GM18519 (cell line): ENCODE data around the gene FBXW9.
"Not testable (repeated sequence)": the region's sequence is repeated elsewhere in the genome, so short reads cannot be mapped to it uniquely, and the experiment has no call there.

Experiments used
- ATAC-seq: cut with Tn5 transposase; IDR thresholded peaks from one replicate; pipeline ENCODE4 v1.9.1; 2021; ENCODE audit warnings: mild to moderate bottlenecking, moderate library complexity; ENCODE audit not compliant: unreplicated experiment, low FRiP score

The FBXW9 gene

DNA sequence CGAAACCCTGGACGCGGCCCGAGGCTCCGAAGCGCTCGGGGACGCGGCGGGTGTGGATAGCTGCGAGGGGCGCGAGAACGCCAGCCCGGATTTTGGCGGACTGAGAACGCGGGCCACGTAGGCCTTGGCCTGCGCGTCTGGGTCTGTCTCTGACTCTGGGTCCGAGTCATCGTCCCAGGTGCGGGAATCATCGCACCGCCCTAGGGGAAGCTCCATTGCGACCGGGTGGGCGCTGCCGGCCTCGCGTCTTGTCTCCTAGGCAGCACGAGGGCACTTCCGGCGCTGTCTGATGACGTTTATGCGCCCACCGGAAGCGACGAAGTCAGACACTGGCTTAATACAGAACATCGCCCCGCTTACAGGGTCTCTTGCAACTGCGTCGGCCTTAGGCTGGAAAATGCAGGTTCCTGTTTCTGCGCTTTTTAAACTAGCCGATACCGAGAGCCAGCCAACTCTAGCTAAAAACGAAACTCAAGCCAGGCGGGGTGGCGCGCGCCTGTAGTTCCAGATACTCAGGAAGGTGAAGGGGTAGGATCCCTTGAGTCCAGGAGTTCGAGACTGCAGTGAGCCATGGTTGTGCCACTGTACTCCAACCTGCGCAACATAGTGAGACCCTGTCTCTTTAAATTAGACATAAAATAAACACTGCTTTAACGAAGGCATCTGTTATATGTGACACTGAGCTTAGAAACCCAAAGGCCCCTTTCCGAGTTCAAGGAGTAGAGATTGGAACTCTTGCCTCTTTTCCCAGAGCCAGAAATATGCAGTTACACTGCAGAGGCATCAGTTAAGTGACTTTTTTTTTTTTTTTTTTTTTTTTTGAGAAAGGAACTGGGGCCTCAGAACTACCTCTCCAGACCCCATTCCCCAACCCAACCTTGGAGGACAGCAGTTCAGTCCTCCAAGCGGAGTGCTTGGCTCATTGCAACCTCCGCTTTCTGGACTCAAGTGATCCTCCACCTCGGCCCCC lies at the start of gene FBXW9:
FBXW9 (minus strand) TSS at position 266 of the 970 bp plus-strand sequence; CDS start at position 216, 50 bp downstream.
- ATAC-seq, result no peak

DNA sequence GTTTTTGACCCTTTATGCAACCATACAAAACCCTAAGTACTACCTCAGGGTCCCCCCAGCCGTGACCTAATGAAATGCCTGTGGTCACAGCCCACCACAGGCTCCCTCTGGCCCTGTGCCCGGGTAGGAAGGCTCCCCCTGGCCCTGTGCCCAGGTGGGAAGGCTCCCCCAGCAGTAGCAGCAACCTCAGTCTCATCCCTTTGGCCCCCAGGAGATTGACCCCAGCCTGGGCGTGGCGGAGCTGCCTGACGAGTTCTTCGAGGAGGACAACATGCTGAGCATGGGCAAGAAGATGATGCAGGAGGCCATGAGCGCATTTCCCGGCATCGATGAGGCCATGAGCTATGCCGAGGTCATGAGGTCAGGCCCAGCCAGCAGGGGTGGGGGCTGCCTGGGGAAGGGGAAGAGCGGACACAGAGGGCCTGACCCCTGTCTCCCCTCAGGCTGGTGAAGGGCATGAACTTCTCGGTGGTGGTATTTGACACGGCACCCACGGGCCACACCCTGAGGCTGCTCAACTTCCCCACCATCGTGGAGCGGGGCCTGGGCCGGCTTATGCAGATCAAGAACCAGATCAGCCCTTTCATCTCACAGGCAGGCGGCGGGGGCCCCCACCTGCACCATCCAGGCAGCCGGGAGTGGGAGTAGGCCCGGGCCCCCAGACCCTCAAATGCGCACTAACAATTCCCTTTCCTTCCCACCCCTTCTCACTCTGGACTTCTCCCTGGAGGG lies 48.9 kb upstream of the FBXW9 start:
- ATAC-seq, result no peak

DNA sequence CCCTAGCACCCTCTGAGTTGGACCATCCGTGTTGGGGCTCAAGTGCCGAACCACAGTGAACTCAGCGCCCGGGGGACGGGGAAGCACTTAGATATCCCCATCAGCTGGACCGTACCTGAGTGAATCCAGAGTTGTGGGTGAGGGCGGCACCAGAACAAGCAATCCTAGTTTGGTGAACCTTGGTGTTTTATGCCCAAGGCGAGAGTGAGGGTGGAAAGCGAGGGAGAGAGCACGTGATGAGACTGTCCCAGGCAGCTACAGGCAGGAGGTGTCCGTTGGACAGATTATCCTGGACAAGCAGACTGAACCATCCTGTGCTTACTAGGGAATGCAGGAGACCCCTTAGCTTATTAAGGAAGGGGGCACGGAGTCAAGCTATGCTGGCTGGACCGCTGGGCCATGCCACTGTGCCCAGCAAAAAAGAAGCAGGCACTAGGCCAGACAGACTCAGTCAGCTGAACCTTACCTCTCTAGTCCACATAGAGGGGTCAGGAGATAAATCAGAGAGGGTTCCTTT lies 41.5 kb upstream of the FBXW9 start:
- no peak for ATAC-seq

DNA sequence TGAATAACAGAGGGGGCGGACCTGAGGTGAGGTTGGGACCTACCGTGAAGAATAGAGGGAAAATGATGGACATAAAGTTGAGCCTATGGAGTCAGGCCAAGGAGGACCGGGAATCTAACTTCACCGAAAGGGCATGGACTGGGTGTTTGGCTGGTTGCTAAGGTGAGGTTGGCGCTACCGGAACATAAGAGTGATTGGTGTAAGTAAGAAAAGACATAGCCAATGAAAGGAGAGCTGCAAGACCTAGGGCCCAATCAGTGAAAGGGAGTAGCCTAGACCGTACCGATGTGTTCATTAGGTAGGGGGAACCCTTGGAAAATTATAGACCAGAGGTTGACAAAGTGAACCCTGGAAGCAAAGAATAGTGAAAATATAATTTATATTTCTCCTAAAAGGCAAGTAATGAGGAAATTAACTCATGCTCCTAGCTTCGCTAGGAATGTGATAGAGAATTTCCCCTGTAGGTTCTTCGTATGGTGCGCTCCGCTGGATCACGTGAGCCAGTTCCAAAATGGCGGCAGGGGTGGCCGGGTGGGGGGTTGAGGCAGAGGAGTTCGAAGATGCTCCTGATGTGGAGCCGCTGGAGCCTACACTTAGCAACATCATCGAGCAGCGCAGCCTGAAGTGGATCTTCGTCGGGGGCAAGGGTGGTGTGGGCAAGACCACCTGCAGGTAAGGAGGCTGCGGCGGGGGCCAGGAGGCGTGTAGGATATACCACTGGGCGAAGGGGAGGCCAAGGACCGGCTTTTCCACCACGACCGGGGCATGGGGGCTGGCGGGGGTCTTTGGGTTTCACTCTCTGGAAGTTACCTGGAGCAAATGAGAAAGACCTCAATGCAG lies 40.8 kb upstream of the FBXW9 start, which contains the start of gene GET3:
GET3 (plus strand) TSS at position 503 of the 840 bp plus-strand sequence; CDS start at position 512, 9 bp downstream.
- ATAC-seq, result peak; percentile 64

DNA sequence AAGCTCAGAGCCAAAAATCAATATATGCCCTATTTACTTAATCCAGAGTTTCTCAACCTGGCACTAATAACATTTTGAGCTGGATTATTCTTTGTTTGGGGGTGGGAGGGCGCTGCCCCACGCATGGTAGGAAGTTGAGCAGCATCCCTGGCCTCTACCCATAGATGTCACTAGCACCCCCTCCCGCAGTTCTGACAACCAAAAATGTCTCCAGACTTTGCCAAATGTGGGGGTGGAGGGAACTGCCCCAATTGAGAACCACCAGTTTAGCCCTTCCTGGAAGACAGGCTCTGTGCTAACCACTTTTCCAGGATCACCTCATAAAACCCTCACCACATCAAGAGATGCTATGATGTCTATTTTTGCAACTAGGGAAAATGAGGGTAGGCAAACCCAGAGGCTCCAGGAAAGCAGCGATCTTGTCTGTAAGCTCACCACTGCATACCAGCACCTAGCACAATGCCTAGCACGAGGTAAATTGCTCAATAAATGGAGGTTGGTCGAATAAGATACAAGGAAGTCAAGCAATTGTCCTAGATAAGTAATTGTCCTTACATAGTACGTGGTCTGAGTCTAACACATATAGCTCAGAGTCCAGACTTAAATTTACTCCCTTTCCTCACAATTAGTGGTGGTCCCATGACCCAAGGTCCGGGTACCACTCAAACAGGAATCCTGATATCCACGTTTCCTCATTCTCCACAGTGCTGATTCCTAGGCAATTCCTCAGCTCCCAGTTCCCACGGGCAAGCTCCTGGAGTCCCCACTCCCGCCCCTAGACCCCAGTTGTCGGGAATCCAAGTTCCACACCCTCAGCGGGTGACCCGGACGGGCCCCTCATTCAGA lies 37.2 kb upstream of the FBXW9 start:
- no peak for ATAC-seq

DNA sequence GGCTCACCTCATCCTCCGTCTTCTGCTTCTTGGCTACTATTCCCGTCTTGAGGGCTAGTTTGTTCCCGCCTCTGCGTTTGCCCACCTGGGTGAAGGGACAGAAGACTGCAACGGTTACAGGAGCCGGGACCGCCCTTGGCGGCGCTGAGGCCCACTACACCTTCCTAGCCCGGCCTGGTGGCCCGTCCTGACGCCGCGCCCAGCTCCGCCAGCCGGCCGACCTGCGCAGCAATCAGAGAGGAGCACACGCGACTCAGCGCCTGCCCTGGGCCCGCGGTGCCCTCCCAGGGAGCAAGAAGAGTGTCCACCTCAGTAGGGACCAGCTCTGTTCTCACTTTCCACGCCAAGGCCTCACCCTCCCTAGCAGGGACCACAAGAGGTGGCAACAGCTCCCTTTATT lies 34.9 kb upstream of the FBXW9 start:
- ATAC-seq, result no peak

DNA sequence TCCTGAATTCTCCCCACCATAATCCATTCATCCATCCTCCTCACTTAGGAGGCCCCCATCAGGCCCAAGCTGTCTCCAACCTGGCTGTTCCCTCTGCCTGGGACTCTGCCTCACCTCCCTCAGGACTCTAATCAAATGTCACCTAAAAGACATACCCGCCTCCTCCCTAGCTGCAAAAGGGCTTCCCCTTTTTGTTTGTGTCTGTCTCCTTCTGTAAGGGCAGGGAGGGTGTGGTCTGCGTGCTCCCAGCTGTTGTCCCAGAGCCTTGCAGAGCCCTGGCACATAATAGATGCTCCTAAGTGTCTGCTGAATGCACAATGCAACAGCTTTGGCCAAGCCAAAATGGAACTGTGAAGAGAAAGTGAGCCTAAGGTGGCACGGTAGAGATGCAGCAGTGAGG lies 33.6 kb upstream of the FBXW9 start:
- ATAC-seq, result no peak

DNA sequence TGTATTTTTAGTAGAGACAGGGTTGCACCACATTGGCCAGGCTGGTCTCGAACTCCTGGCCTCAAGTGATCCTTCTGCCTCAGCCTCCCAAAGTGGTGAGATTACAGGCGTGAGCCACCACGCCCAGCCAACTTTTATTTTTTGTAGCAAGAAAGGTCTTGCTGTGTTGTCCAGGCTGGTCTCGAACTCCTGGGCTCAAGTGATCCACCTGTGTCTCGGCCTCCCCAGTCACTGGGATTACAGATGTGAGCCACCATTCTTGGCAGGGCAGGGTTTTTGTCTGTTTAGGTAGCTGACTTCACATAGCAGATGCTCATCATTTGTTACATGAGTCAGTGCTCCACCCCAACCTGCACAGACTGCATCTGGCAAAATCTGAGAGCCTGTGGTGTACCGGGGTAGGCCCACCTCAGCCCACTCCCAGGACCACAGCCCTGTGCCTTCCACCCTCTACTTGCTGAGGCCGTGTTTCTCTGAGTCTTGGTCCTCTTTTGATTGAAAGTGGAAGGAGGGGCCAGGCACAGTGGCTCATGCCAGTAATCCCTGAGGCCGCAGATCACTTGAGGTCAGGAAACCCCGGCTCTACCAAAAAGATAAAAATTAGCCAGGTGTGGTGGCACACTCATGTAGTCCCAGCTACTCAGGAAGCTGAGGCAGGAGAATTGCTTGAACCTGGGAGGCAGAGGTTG lies 31.5 kb upstream of the FBXW9 start:
- no peak for ATAC-seq

DNA sequence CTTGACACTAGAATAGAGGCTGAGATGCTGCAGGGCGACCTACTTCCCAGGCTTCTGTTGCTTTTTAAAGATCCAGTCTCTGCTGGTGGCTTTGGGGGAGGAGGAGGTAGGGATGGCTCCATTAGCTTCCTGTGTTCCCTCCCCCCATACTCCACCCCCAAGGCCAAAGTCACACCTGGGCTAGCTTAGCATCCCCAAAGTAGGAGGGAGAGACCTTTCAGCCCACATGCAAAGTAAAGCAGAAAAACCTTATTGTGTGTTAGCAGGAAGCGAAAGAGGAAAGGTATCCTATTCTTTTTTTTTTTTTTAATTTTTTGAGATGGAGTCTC lies 30.5 kb upstream of the FBXW9 start:
- no peak for ATAC-seq

DNA sequence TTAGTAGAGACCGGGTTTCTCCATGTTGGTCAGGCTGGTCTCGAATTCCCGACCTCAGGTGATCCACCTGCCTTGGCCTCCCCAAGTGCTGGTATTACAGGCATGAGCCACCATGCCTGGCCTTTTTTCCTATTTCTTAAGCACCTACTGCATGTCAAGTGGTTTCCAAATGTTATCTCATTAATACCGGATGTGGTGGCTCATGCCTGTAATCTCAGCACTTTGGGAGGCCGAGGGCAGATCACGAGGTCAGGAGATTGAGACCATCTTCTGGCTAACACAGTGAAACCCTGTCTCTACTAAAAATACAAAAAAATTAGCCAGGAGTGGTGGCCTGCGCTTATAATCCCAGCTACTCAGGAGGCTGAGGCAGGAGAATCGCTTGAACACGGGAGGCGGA lies 29.2 kb upstream of the FBXW9 start:
- not testable (repeated sequence) for ATAC-seq

DNA sequence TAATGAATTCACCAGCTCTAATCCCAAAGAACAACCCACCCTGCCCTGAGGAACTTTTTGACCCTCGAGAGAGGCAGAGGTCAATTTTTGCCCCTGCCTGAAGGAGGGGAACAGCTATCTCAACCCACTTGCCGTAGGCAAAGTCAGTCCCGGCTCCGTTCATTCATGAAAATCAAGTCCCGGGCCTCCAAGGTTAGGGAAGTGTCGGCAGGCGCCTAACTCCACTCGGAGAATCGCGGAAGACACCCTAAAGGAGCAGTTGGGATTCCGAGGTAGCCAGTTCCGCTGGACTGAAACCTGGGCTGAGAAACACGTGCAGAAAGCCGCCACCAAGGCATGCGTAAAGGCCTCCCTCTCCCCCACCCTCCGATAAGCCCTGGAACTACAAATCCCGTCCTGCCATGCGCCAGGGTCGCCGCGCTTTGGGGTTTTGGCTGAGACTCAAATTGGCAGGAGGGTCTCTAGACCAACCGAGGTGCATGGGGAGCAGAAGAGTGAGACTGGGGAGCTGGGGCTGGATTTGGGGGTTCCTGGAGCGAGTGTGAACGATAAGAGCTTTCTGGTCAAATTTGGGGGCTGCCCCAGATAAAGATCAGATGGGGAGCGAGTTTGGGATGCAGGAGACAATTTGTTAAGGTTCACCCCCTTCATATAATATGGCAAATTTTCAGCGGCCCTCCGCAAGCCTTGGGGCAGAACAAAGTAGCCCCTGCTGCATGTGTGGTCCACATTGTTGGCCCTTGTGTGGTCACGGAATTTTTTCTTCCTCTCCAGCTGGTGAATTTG lies 27.4 kb upstream of the FBXW9 start, which contains the start of gene TNPO2:
TNPO2 (minus strand) TSS at position 292 of the 786 bp plus-strand sequence. CDS start 2,955 bp downstream, outside the sequence.
- ATAC-seq, result no peak

DNA sequence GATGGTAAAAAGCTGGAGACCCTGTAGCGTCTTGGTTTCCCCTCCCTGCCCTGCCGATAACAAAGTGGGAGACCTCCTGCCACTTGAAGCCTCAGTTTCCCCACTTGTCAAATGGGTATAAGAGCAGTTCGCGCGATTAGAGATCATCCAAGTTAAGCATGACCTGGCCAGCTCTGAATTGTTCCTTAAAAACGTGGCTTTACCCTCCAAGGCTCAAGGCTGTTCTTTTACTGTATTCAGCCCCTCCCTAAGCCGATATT lies 26.9 kb upstream of the FBXW9 start:
- no peak for ATAC-seq

DNA sequence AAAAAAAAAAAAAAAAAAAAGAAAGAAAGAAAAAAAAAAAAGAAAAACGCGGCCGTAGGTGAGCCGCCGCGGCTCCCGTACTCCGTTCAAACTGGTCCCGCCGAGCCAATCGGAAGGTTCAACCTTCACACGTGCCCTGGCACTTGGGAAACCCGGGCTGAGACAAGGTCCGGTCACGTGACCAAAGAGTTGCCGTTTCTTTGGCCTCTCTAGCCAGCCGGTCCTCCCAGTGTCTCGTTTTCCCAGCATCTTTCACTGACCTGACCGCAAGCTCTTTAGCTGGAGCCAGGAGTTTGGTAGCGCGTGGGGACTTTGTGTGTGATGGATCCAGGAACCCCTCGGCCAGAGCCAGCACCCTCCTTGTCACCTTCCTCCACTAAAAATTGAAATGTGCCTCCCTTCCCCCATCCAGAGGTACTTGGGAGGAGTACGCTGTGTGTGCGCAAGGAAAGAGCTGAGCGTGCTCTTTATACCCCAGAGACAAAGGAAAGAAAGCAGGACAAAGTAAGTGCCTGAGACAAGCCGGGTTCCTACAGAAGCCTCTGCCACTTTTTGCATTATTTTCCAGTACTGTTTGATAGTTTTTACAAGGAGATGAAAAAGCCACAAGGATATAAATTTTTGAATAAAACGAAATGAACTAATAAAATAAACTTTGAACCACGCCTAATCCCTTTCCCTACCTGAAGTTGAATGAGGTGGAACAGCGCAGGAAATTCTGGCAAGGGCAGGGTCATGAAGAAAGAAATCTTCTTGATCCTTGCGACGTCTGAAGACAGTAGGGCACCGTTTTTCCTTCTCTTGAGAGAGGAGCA lies 26.3 kb upstream of the FBXW9 start:
- ATAC-seq, result no peak

DNA sequence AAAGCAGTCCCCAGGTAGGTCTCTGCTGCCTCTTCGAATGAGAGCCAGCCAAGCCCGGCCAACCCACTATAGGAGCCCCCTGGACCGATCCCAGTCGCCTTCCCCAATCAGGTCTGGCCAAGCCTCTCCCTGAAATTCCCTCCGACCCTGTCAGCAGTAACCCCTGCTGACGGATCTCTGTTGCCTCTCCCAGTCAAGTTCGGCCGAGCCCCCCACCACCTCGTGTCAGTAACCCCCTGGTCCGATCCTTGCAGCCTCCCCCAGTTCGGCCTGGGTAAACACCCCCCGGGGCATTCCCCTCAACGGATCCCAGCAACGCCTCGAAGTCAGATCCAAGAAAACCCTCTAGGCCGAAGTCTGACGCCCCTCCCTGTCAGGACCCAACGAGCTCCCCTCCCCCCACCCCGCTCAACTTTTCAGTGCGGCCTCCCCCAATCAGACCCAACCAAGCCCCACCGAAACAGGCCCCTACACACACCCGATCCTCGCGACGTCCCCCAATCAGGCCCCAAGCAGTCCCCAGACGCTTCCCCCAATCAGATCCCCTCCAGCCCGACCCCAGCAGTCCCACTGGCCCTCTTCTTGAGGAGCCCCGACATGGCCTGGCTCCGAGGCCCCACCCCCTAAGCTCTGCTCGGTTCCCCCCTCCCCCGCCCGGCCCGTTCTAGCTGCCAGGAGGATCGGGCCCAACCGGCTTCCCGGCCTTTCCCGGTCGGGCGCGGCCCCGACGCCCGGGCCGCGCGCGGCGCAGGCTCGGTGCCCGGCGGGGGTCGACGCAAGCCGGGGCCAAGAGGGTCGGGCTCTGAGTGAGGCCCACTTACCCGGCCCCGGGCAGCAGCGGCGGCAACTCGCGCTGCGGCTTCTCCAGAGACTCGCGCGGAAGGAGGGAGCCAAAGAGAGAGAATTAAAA lies 25.5 kb upstream of the FBXW9 start:
- ATAC-seq, result no peak

DNA sequence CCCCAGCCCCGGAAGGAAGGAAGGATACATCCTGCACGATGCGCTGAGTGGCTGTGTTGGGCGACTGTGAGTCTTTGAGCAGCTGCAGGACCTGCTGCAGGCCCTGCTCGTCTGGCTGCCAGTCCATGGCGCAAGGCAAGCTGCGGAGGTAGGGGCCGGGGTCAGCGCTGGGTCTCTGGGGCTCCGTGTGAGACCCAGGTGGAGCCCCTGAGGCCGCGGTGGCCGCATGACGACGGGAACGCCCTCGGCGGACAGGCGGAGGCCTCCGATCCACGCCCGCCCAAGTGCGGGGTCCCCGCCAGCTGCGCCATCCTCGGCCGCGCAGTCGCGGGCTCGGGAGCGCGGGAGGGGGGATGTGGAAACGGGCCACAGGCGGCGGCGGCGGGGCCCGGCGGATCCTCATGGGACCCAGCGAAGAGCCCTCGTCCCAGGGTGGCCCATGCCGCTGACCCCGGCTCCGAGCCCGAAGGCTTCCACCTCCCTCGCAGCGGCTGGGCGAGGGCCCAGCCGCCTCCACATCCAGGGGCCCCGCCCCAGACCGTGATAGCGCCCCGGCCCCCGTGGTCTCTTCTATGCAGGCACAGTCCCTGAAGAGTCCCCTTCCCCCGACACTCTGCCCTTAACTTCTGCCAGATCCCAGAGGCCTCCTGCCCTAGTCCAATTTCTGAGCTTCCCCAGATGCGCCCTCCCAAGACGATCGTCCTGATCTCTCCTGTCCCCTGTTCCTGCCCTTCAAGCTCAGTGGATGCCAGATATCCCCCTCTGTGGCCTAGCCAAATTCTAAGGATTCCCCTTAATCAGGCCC lies 24.6 kb upstream of the FBXW9 start:
- no peak for ATAC-seq

DNA sequence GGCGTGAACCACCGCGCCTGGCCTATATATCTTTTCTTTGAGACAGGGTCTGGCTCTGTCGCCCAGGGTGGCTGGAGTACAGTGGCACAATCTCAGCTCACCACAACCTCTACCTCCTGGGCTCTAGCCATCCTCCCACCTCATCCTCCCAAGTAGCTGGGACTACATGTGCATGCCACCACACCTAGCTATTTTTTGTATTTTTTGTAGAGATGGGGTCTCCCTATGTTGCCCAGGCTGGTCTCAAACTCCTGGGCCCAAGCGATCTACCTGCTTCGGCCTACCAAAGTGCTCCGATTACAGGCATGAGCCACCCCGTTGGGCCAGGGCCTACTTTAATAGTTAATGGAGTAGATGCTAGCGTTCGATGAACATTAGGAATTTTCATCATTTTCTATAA lies 23.9 kb upstream of the FBXW9 start:
- ATAC-seq, result no peak
